PC-9 (cell line): ENCODE measurements around the gene CMTM8.

Experiments
- EZH2 ChIP-seq: fragments of 200-600 bp; sonication (generic); IDR thresholded peaks from 2 replicates; pipeline ENCODE4 v1.8.0; 2017; ENCODE audit warnings: antibody characterized with exemption, low read depth
- TF ChIP-seq, protein P1 (sequence below): fragments of 200-600 bp; sonication (generic); conservative IDR thresholded peaks from 2 replicates; pipeline ENCODE4 v1.6.1; 2017; ENCODE audit warnings: mixed run types, antibody characterized with exemption, mild to moderate bottlenecking, moderate library complexity

DNA sequence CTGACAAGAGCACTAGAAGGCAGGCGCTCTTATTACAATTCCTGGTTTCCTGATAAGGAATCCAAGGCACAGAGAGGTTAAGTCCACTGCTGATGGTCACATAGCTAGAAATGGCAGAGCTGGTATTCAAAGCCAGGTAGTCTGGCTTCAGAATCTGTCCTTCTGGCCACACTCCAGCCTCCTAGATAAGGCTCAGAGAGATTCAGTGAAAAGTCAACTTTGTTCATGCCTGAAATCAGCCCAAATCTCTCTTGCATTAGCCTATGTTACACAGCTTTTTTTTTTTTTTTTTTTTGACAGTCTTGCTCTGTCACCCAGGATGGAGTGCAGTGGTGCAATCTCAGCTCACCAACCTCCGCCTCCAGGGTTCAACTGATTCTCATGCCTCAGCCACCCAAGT is 21.1 kb upstream of the CMTM8 start:
- TF ChIP-seq EZH2: no peak
- TF ChIP-seq, protein P1, sequence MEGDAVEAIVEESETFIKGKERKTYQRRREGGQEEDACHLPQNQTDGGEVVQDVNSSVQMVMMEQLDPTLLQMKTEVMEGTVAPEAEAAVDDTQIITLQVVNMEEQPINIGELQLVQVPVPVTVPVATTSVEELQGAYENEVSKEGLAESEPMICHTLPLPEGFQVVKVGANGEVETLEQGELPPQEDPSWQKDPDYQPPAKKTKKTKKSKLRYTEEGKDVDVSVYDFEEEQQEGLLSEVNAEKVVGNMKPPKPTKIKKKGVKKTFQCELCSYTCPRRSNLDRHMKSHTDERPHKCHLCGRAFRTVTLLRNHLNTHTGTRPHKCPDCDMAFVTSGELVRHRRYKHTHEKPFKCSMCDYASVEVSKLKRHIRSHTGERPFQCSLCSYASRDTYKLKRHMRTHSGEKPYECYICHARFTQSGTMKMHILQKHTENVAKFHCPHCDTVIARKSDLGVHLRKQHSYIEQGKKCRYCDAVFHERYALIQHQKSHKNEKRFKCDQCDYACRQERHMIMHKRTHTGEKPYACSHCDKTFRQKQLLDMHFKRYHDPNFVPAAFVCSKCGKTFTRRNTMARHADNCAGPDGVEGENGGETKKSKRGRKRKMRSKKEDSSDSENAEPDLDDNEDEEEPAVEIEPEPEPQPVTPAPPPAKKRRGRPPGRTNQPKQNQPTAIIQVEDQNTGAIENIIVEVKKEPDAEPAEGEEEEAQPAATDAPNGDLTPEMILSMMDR: no peak
